NT2/D1 (cell line): ENCODE results near the gene CAB39.

Source experiments
- DNase-seq: peaks from one replicate; pipeline ENCODE4 v3.0.0-alpha.2; 2011; ENCODE audit warnings: low read depth, low spot score
- H3K27me3 ChIP-seq: 2 replicates; pipeline ENCODE4 v1.6.0; 2011; ENCODE audit warnings: mild to moderate bottlenecking; ENCODE audit not compliant: insufficient read length, insufficient read depth
- H3K36me3 ChIP-seq: 2 replicates; pipeline ENCODE4 v1.6.1; 2011; ENCODE audit warnings: mild to moderate bottlenecking, low read length, mixed read lengths; ENCODE audit not compliant: insufficient read depth, insufficient read length
- H3K4me1 ChIP-seq: 2 replicates; pipeline ENCODE4 v1.5.1; 2011; ENCODE audit not compliant: insufficient read depth, insufficient read length
- H3K4me3 ChIP-seq: 2 replicates; pipeline ENCODE4 v1.5.1; 2011; ENCODE audit warnings: low read depth; ENCODE audit not compliant: insufficient read length
- H3K9ac ChIP-seq: 2 replicates; pipeline ENCODE4 v1.6.0; 2011; ENCODE audit warnings: low read depth; ENCODE audit not compliant: insufficient read length
- H3K9me3 ChIP-seq: 2 replicates; pipeline ENCODE4 v1.5.1; 2011; ENCODE audit warnings: mild to moderate bottlenecking, low read length; ENCODE audit not compliant: insufficient read depth
- SUZ12 ChIP-seq: IDR thresholded peaks from 2 replicates; pipeline ENCODE4 v1.6.1; 2011; ENCODE audit not compliant: insufficient read length, insufficient read depth; ENCODE audit errors: extremely low read depth
- YY1 ChIP-seq: IDR thresholded peaks from 2 replicates; pipeline ENCODE4 v1.6.1; 2011; ENCODE audit not compliant: insufficient read length, insufficient read depth
- ZNF274 ChIP-seq: IDR thresholded peaks from 2 replicates; pipeline ENCODE4 v1.6.1; 2011; ENCODE audit warnings: mild to moderate bottlenecking, low read depth, low read length

Gene CAB39

GRCh38 chr2:230706053-230706521 is 6.6 kb upstream of the CAB39 start:
- peaks cover under 1% of the 10 kb centered on the region for H3K4me1 ChIP-seq
- no peaks in the 10 kb centered on the region for H3K27me3 ChIP-seq
- H3K9me3 ChIP-seq = no peaks in the 10 kb centered on the region
- H3K9ac ChIP-seq = no peak overlapping the region
- H3K4me3 ChIP-seq = no peak overlapping the region
- TF ChIP-seq SUZ12 (no peak), ZNF274 (no peak), YY1 (no peak)
- DNase-seq = no peak
- no peaks in the 10 kb centered on the region for H3K36me3 ChIP-seq

GRCh38 chr2:230706966-230707365 is 5.7 kb upstream of the CAB39 start:
- no peaks in the 10 kb centered on the region for H3K9me3 ChIP-seq
- TF ChIP-seq ZNF274 = no peak
- TF ChIP-seq YY1 = no peak
- TF ChIP-seq SUZ12 = no peak
- H3K4me1 ChIP-seq = peaks cover 2% of the 10 kb centered on the region
- no peak overlapping the region for H3K9ac ChIP-seq
- no peaks in the 10 kb centered on the region for H3K27me3 ChIP-seq
- H3K36me3 ChIP-seq = no peaks in the 10 kb centered on the region
- no peak overlapping the region for H3K4me3 ChIP-seq
- DNase-seq = no peak

GRCh38 chr2:230708204-230708603 is 4.4 kb upstream of the CAB39 start:
- no peak for TF ChIP-seq SUZ12
- Histone ChIP-seq H3K36me3 (no peaks in the 10 kb centered on the region), H3K9me3 (no peaks in the 10 kb centered on the region), H3K4me3 (no peak overlapping the region), H3K9ac (no peak overlapping the region), H3K27me3 (no peaks in the 10 kb centered on the region), H3K4me1 (peaks cover 2% of the 10 kb centered on the region)
- no peak for DNase-seq

DNA sequence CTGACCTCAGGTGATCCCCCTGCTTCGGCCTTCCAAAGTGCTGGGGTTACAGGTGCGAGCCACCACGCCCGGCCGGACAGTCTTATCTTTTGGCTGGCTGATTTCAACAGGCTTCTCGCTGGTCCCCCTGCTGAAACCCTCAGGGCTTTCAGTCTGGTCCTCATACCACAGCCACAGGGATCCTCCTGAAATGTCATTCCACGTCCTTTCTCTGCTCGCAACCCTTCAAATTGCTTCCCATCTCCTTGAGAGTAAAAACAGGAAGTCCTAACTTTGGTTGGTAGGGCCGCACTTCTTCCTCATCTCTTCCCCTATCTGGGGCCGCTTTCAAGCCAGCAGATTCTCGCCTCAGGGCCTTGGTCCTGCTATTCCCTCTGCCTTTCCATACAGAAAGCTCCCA is 1.4 kb upstream of the CAB39 start:
- DNase-seq = no peak
- Histone ChIP-seq H3K4me1 (peaks cover 2% of the 10 kb centered on the region), H3K9me3 (no peaks in the 10 kb centered on the region), H3K27me3 (no peaks in the 10 kb centered on the region), H3K9ac (no peak overlapping the region), H3K36me3 (peaks cover 10% of the 10 kb centered on the region), H3K4me3 (no peak overlapping the region)
- TF ChIP-seq SUZ12 (no peak), ZNF274 (no peak), YY1 (no peak)

DNA sequence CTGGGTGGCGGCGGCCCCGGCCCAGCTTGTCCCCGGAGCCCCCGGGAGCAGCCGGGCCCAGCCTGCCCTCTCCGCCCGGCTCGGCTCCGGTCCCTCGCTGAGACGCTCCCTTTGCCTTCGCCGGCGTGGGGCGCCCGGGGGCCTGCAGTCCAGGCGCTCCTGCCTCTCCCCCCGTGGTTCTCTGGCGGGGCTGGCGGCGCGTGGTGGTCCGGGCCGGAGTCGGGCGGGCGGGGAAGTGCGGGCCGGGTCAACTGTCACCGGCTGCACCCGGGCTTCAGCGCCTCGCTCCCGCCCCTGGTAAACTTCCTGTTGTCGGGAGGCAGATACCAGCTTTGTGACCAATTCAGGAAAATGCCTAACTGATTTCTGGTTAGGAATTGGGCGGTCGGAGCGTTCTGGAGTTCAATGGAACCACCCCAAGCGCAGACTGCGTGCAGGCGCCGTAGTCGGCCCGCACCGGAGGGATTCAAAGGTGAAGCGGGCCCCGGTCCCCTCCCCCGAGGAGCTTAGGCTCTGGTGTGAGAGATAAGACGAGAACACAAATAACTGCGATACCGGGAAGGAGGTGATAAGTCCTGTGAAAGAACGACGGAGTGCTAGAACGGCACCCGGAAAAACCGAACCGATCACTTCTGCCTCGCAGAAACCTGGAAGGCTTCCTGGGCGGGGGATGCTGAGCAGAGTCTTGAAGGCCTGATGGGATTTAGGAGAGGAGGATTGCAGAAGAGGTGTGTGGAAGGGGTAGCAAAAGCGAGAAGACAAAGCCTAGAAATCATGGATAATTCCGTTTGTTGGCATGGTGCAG is 891 bp downstream of the CAB39 start:
- Histone ChIP-seq H3K27me3 (no peaks in the 10 kb centered on the region), H3K9ac (peak overlapping the region; percentile 90), H3K36me3 (peaks cover 10% of the 10 kb centered on the region), H3K4me3 (peak overlapping the region; percentile 85), H3K9me3 (no peaks in the 10 kb centered on the region), H3K4me1 (peaks cover 2% of the 10 kb centered on the region)
- DNase-seq = no peak
- TF ChIP-seq SUZ12 (no peak), YY1 (no peak), ZNF274 (no peak)

DNA sequence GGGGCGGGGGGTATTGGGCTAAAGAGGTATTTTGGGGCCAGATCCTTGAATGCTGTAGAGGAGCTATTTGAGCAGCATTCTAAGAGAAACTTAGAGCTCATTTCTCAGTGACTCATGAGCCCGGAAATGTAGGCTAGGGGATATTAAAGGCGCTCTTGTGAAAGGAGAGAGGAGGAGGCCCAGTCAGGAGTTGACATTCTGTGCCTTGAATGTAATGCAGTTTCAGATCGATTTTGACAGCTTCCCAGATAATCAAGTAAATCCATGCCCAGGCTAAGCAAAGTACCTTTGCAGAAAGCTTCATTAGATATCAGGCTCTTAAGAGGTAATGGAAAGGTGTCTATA is 1.5 kb downstream of the CAB39 start:
- H3K9me3 ChIP-seq = no peaks in the 10 kb centered on the region
- H3K4me3 ChIP-seq = peak overlapping the region; percentile 85
- peak overlapping the region; percentile 90 for H3K9ac ChIP-seq
- H3K27me3 ChIP-seq = no peaks in the 10 kb centered on the region
- DNase-seq = no peak
- H3K4me1 ChIP-seq = peaks cover 2% of the 10 kb centered on the region
- TF ChIP-seq ZNF274 (no peak), YY1 (no peak), SUZ12 (no peak)
- peaks cover 10% of the 10 kb centered on the region for H3K36me3 ChIP-seq

GRCh38 chr2:230715201-230715600 is 2.6 kb downstream of the CAB39 start:
- H3K9me3 ChIP-seq = no peaks in the 10 kb centered on the region
- no peak for DNase-seq
- no peak for TF ChIP-seq SUZ12
- no peak for TF ChIP-seq ZNF274
- no peak for TF ChIP-seq YY1
- no peak overlapping the region for H3K9ac ChIP-seq
- no peaks in the 10 kb centered on the region for H3K27me3 ChIP-seq
- no peak overlapping the region for H3K4me3 ChIP-seq
- H3K36me3 ChIP-seq = peaks cover 12% of the 10 kb centered on the region
- peaks cover 2% of the 10 kb centered on the region for H3K4me1 ChIP-seq
